EH (cell line): ENCODE measurements around the gene CDKN3.
"Not testable (repeated sequence)": the region's sequence is repeated elsewhere in the genome, so short reads cannot be mapped to it uniquely, and the experiment has no call there.

Source experiments
- DNase-seq: peaks from one replicate; pipeline ENCODE4 v3.0.0-alpha.2; 2015; ENCODE audit warnings: low read depth

Gene CDKN3

GRCh38 chr14:54456820-54457608 lies 60.2 kb downstream of the CDKN3 start:
- not testable (repeated sequence) for DNase-seq

- no peak for DNase-seq
Observed at GRCh38 chr14:54457609-54457996, 60.8 kb downstream of the CDKN3 start.

GRCh38 chr14:54458536-54458935 lies 61.7 kb downstream of the CDKN3 start:
- not testable (repeated sequence) for DNase-seq

- no peak for DNase-seq
Observed at GRCh38 chr14:54459106-54459505, 62.3 kb downstream of the CDKN3 start.

- DNase-seq, result no peak
Observed at GRCh38 chr14:54462048-54462447, 65.2 kb downstream of the CDKN3 start.

GRCh38 chr14:54465654-54466053 lies 68.8 kb downstream of the CDKN3 start:
- DNase-seq, result no peak

GRCh38 chr14:54467280-54467679 lies 70.5 kb downstream of the CDKN3 start:
- DNase-seq, result no peak
